Gastroesophageal sphincter (tissue), 4 donors: Measurements from ENCODE around the gene WWC1. TPM values are rescaled to one million over a fixed set of nuclear protein-coding genes. Genes with fewer than 3 reads are reported as not detected.

Source experiments
- ATAC-seq: fragments of 150-250 bp; one replicate; pipeline ENCODE4 v1.9.1; 2016; ENCODE audit warnings: mild to moderate bottlenecking, moderate library complexity
- H3K27ac ChIP-seq, 4 donors: fragments of 200-600 bp; sonication (generic) in 3 of 4; 1 replicate in 3 of 4; 2 replicates in 1 of 4; pipeline ENCODE4 v1.5.1; 2016 to 2019
- H3K27me3 ChIP-seq: fragments of 200-600 bp; sonication (generic); one replicate; pipeline ENCODE4 v1.5.1; 2019
- H3K36me3 ChIP-seq, 2 donors: fragments of 200-600 bp; sonication (generic); one replicate each; pipeline ENCODE4 v1.5.1; 2019; ENCODE audit warnings: control low read depth in 1 of 2
- H3K4me1 ChIP-seq, 3 donors: fragments of 200-600 bp; sonication (generic); 1 replicate in 2 of 3; 2 replicates in 1 of 3; pipeline ENCODE4 v1.5.1; 2016 to 2019; ENCODE audit warnings: control low read depth in 2 of 3
- H3K4me3 ChIP-seq, 2 donors: fragments of 200-600 bp; sonication (generic); one replicate each; pipeline ENCODE4 v1.5.1; 2019; ENCODE audit warnings: mild to moderate bottlenecking in 1 of 2, moderate library complexity in 1 of 2
- H3K9me3 ChIP-seq, 3 donors: fragments of 200-600 bp; sonication (generic); one replicate each; pipeline ENCODE4 v1.5.1; 2017 to 2019; ENCODE audit warnings: control low read depth in 2 of 3
- CTCF ChIP-seq, 4 experiments: fragments of 200-600 bp in 2 of 4; fragments of 450-650 bp in 2 of 4; sonication (generic) in 1 of 4; IDR thresholded peaks; one replicate each; pipeline ENCODE4 v1.5.1; 2017 to 2019; ENCODE audit warnings: antibody characterized with exemption in 4 of 4, mild to moderate bottlenecking in 2 of 4, moderate library complexity in 2 of 4
- EP300 ChIP-seq: sonication (generic); formaldehyde crosslinking; IDR thresholded peaks from one replicate; pipeline ENCODE4 v1.6.1; 2017; ENCODE audit warnings: antibody characterized with exemption, mild to moderate bottlenecking
- POLR2A ChIP-seq, 2 donors: fragments of 450-650 bp; IDR thresholded peaks; one replicate each; pipeline ENCODE4 v1.6.1; 2017; ENCODE audit warnings: antibody characterized with exemption in 2 of 2, mild to moderate bottlenecking in 2 of 2, moderate library complexity in 1 of 2
- POLR2AphosphoS5 ChIP-seq: sonication (generic); formaldehyde crosslinking; IDR thresholded peaks from one replicate; pipeline ENCODE4 v1.6.1; 2017; ENCODE audit warnings: antibody characterized with exemption
- WGBS, 2 donors: methylation state at CpG; one replicate each; pipeline ENCODE4 v1.1.5; 2018; ENCODE audit warnings: low coverage in 1 of 2; 5-methylcytosine and 5-hydroxymethylcytosine counted together
- total RNA-seq, 4 donors: library from RNA; depleted of rRNA; stranded (reverse); fragments of >200 nt; gene quantifications; one replicate each; pipeline ENCODE4 v1.1.0, GENCODE V29; 2016

The WWC1 gene
- total RNA-seq, 4 donors from 2014 or later, result 0.67 to 6.9 (median 3.8) TPM

DNA sequence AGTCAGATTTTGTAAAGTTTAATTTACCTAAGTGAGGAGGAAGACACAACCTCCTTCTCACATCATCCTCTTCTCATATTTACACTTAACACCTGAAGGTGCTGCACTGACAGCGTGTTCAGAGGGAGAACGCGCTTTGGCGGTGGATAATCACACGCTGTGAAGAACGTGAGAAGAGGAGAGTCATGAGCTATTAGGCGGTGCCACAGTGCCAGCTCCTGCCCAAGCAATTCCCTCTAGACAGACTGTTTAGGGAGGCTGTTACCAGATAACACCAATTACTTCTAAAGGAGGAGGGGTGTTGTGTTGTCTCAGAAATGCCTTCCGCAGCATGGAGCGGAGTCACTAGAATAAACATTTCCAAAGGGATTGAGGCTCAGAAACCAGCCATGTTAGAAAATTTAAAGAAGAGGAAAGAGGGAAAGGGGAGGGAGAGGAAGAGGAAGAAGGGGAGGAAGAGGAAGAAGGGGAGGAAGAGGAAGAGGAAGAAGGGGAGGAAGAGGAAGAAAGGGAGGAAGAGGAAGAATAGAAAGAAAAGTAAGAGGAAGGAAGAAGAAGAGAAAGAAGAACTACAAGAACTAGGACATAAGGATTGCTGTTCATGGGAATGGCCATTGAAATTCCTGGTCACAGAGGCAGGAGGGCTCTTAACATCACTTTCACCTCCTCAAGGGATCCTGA lies 37.3 kb upstream of the WWC1 start:
- Histone ChIP-seq H3K27me3 (no peaks in the 10 kb centered on the region), H3K4me1 (no peaks in the 10 kb centered on the region), H3K9me3 (no peaks in the 10 kb centered on the region), H3K27ac (no peak overlapping the region), H3K36me3 (no peaks in the 10 kb centered on the region), H3K4me3 (no peak overlapping the region)
- no peak for ATAC-seq
- WGBS, 2 donors, result 71 to 89% methylated on average over 6 to 8 of the region's 9 CpGs
- TF ChIP-seq CTCF (IDR thresholded peaks at IDR 0.05), result no peak
- no peak for TF ChIP-seq POLR2AphosphoS5
- no peak for TF ChIP-seq POLR2A (IDR thresholded peaks at IDR 0.05)
- no peak for TF ChIP-seq EP300

GRCh38 chr5:168260353-168261226 lies 30.9 kb upstream of the WWC1 start:
- no peak overlapping the region for H3K4me3 ChIP-seq
- TF ChIP-seq POLR2A (IDR thresholded peaks at IDR 0.05), result no peak
- no peak for TF ChIP-seq EP300
- no peak for TF ChIP-seq POLR2AphosphoS5
- no peak for TF ChIP-seq CTCF (IDR thresholded peaks at IDR 0.05)
- 80 to 87% methylated on average over 9 to 13 of the region's 15 CpGs for WGBS, 2 donors

DNA sequence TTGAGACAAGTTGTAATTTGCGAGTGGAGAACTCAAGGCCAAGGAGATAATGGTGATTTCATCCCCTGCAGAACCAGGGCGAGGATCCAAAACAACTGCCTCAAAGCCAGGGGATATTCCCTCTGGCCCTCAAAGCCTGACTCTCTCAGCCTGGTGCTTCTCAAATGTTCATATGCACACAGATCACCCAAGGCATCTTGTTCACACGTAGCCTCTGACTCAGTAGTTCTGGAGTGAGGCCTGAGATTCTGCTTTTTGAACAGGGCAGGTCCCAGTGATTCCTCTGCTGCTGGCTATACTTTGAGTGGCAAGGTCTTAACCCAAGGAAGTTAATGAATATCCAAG lies 30.2 kb upstream of the WWC1 start:
- no peak for ATAC-seq
- Histone ChIP-seq H3K9me3 (no peaks in the 10 kb centered on the region), H3K27ac (no peak overlapping the region), H3K4me3 (no peak overlapping the region), H3K36me3 (no peaks in the 10 kb centered on the region), H3K27me3 (no peaks in the 10 kb centered on the region), H3K4me1 (no peaks in the 10 kb centered on the region)
- no peak for TF ChIP-seq POLR2A (IDR thresholded peaks at IDR 0.05)
- TF ChIP-seq CTCF (IDR thresholded peaks at IDR 0.05), result no peak
- TF ChIP-seq POLR2AphosphoS5, result no peak
- no peak for TF ChIP-seq EP300
- no CpG with 5 or more reads among the region's 3 CpGs for WGBS, 2 donors

More at GRCh38 chr5:168260353-168261226, 30.9 kb upstream of the WWC1 start:
- Histone ChIP-seq H3K27ac (no peak overlapping the region), H3K27me3 (no peaks in the 10 kb centered on the region), H3K36me3 (no peaks in the 10 kb centered on the region), H3K9me3 (no peaks in the 10 kb centered on the region), H3K4me1 (no peaks in the 10 kb centered on the region)
- ATAC-seq, result no peak

DNA sequence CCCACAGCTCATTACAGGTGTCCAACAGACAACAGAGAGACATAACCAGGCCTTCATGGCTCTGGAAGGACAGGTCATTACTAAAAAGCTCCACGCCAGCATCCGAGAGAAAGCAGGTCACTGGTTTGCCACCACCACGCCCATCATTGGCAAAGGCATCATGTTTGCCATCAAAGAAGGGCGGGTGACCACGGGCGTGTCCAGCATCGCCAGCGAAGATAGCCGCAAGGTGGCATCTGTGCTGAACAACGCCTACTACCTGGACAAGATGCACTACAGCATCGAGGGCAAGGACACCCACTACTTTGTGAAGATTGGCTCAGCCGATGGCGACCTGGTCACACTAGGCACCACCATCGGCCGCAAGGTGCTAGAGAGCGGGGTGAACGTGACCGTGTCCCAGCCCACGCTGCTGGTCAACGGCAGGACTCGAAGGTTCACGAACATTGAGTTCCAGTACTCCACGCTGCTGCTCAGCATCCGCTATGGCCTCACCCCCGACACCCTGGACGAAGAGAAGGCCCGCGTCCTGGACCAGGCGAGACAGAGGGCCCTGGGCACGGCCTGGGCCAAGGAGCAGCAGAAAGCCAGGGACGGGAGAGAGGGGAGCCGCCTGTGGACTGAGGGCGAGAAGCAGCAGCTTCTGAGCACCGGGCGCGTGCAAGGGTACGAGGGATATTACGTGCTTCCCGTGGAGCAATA lies 29.3 kb upstream of the WWC1 start:
- no peak for ATAC-seq
- H3K27me3 ChIP-seq, result no peaks in the 10 kb centered on the region
- H3K27ac ChIP-seq, result no peak overlapping the region
- no peaks in the 10 kb centered on the region for H3K9me3 ChIP-seq
- 85 to 94% methylated on average over 11 to 21 of the region's 39 CpGs for WGBS, 2 donors
- H3K4me1 ChIP-seq, result no peaks in the 10 kb centered on the region
- no peak overlapping the region for H3K4me3 ChIP-seq
- no peaks in the 10 kb centered on the region for H3K36me3 ChIP-seq
- TF ChIP-seq POLR2AphosphoS5 (no peak), CTCF (IDR thresholded peaks at IDR 0.05) (no peak), EP300 (no peak), POLR2A (IDR thresholded peaks at IDR 0.05) (no peak)
